ENCODE data around the gene DNAJA1. TPM values are rescaled to one million over a fixed set of nuclear protein-coding genes. Genes with fewer than 3 reads are reported as not detected.

Gene DNAJA1
- total RNA-seq, 1 experiment from 2014 or later = 117 TPM

GRCh38 chr9:33076046-33077004 is 51.3 kb downstream of the DNAJA1 start, which contains the start of gene SMU1:
Gene SMU1 (minus strand): TSS chr9:33076674. CDS start chr9:33076608, 66 bp downstream.
- Histone ChIP-seq H3K4me3 (replicated peaks in 1 of 2; ENCODE audit: low read depth in 1 of 2, low read length in 2 of 2) (peak within 1 kb of the TSS; percentile 96 to 99), H3K36me3 (ENCODE audit: control insufficient read depth in 1 of 2, insufficient read depth in 2 of 2, low read length in 2 of 2) (peaks cover 16% of the 10 kb centered on the region in 2 experiments; a peak in 3 of 4 replicates), H4K20me1 (ENCODE audit: insufficient read depth) (peaks cover 5% of the 10 kb centered on the region; the same call in 1 of the 2 replicates), H2AFZ (ENCODE audit: low read depth, low read length, poor library complexity, severe bottlenecking) (no peak within 1 kb of the TSS), H3K9me2 (ENCODE audit: insufficient read depth) (no peaks in the 10 kb centered on the region), H3K79me2 (ENCODE audit: insufficient read depth, low read length) (peaks cover 51% of the 10 kb centered on the region), H3K4me1 (ENCODE audit: control insufficient read depth in 1 of 2, insufficient read depth in 2 of 2, low read length in 2 of 2) (peaks cover 5 to 12% of the 10 kb centered on the region in 2 experiments; a peak in 3 of 4 replicates), H3K9ac (ENCODE audit: low read length) (peak within 1 kb of the TSS; percentile 99), H3K27ac (ENCODE audit: low read depth, low read length) (peak within 1 kb of the TSS; percentile 46), H3K9me3 (ENCODE audit: control insufficient read depth in 1 of 2, insufficient read depth in 1 of 2, low read depth in 1 of 2, low read length in 2 of 2) (no peaks in the 10 kb centered on the region), H3K27me3 (ENCODE audit: insufficient read depth, low read length) (no peaks in the 10 kb centered on the region), H3K4me2 (ENCODE audit: low read length) (peak within 1 kb of the TSS; percentile 95)
- BruUV-seq (replicated peaks) = TSS peak; percentile 77
- DNase-seq (ENCODE audit: low read depth, low spot score) (peak; percentile 96), ATAC-seq (peak; percentile 98)
- TF ChIP-seq POLR2AphosphoS5 (IDR thresholded peaks at IDR 0.05; ENCODE audit: low read depth, low read length) = peak; percentile 85
- peak; percentile 93 for TF ChIP-seq CBX3 (IDR thresholded peaks at IDR 0.05; ENCODE audit: low read depth)
- TF ChIP-seq JUND (IDR thresholded peaks at IDR 0.05) = no peak
- TF ChIP-seq POLR2A (IDR thresholded peaks at IDR 0.05; ENCODE audit: borderline replicate concordance, extremely low read depth, insufficient read depth, insufficient read length) = peak; percentile 61
- TF ChIP-seq REST (IDR thresholded peaks at IDR 0.05; ENCODE audit: low read depth) = no peak
- peak; percentile 92 for TF ChIP-seq SRF (IDR thresholded peaks at IDR 0.05; ENCODE audit: low read depth)
- TF ChIP-seq EZH2phosphoT487 (IDR thresholded peaks at IDR 0.05; ENCODE audit: borderline replicate concordance) = no peak
- no peak for TF ChIP-seq EGR1 (IDR thresholded peaks at IDR 0.05; ENCODE audit: low read depth)
- peak; percentile 28 for TF ChIP-seq TCF7L2 (IDR thresholded peaks at IDR 0.05; ENCODE audit: borderline replicate concordance, extremely low read depth, insufficient read depth, insufficient read length)
- no peak; the same call in 1 of the 2 replicates for TF ChIP-seq ELF1 (IDR thresholded peaks at IDR 0.05; ENCODE audit: borderline replicate concordance, low read depth)
- peak; percentile 57 for TF ChIP-seq SP1 (IDR thresholded peaks at IDR 0.05; ENCODE audit: low read depth)
- TF ChIP-seq ZBTB33 (IDR thresholded peaks at IDR 0.05; ENCODE audit: extremely low read depth, insufficient replicate concordance, low read length) = peak; percentile 13
- TF ChIP-seq SIN3A (IDR thresholded peaks at IDR 0.05; ENCODE audit: low read depth) = peak; percentile 17; the same call in 1 of the 2 replicates
- no peak for TF ChIP-seq ATF3 (IDR thresholded peaks at IDR 0.05)
- TF ChIP-seq MAX (IDR thresholded peaks at IDR 0.05) = peak; percentile 63
- TF ChIP-seq YY1 (IDR thresholded peaks at IDR 0.05; ENCODE audit: extremely low read depth, insufficient replicate concordance, low read depth, low read length) = peak; percentile 59
- TF ChIP-seq ZFX (IDR thresholded peaks at IDR 0.05) = peak; percentile 97
- ChIA-PET RAD21 (ENCODE audit: low non-redundant PET in 1 of 2, low total read pairs in 2 of 2, uncharacterized antibody in 2 of 2, unreplicated experiment in 2 of 2) (no interaction called here), POLR2A (interaction anchor here (0.6 to 1.6 kb wide), 3 partner anchors 29 to 85 kb away, joined by 3 to 10 read pairs (median 3); partner anchors contain the start of gene DNAJA1), CTCF (interaction anchor here (0.8 kb wide), 1 partner anchor 151 kb away, joined by 3 read pairs; no protein-coding TSS in a partner anchor)
- intact Hi-C loops (cut with micrococcal nuclease) = no loop called here
